ENCODE measurements around the gene TRIM51.
"Not testable (repeated sequence)": the region's sequence is repeated elsewhere in the genome, so short reads cannot be mapped to it uniquely, and the experiment has no call there.

Gene TRIM51

GRCh38 chr11:55885481-55885880, 2.4 kb downstream of the TRIM51 start:
- not testable (repeated sequence) for H3K27me3 ChIP-seq (ENCODE audit: control insufficient read depth in 5 of 5, insufficient read depth in 4 of 5, low read length in 5 of 5); H3K9me3 ChIP-seq (ENCODE audit: control insufficient read depth in 5 of 5, low read length in 5 of 5); H3K4me3 ChIP-seq (ENCODE audit: low read depth in 1 of 5, low read length in 5 of 5); H3K27ac ChIP-seq (ENCODE audit: low read depth, low read length); H3K4me1 ChIP-seq (ENCODE audit: control insufficient read depth in 5 of 5, insufficient read depth in 5 of 5, low read length in 5 of 5); H3K9ac ChIP-seq (ENCODE audit: low read length in 5 of 5); H3K36me3 ChIP-seq (ENCODE audit: control insufficient read depth in 5 of 5, insufficient read depth in 5 of 5, low read length in 5 of 5)

DNA sequence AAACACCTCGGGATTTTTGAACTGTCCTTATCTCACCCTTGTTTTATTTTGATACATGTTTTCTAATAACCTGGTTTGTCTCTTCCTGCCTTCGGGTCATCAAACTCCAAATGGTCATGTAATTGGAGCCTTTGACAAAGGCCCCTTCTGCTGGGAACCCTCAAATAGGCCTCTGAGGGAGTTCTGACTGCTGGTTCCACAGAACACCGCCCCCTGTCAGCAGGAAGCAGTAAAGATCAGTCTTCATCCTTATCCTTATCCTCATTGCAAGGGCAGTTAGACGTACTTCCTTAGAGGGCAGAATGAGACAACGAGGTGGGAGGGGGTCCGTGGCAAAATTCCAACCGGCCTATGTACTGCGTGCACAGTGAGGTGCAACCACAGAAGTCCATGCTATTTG, 12.1 kb downstream of the TRIM51 start:
- Histone ChIP-seq H3K9ac (ENCODE audit: low read length in 5 of 5) (no peak overlapping the region), H3K4me3 (ENCODE audit: low read depth in 1 of 5, low read length in 5 of 5) (no peak overlapping the region), H3K36me3 (ENCODE audit: control insufficient read depth in 5 of 5, insufficient read depth in 5 of 5, low read length in 5 of 5) (no peaks in the 10 kb centered on the region), H3K4me1 (ENCODE audit: control insufficient read depth in 5 of 5, insufficient read depth in 5 of 5, low read length in 5 of 5) (no peaks in the 10 kb centered on the region), H3K9me3 (ENCODE audit: control insufficient read depth in 5 of 5, low read length in 5 of 5) (peaks cover 0 to 3% (median 2%) of the 10 kb centered on the region in 5 donors), H3K27ac (ENCODE audit: low read depth, low read length) (no peak overlapping the region), H3K27me3 (ENCODE audit: control insufficient read depth in 5 of 5, insufficient read depth in 4 of 5, low read length in 5 of 5) (no peaks in the 10 kb centered on the region)

DNA sequence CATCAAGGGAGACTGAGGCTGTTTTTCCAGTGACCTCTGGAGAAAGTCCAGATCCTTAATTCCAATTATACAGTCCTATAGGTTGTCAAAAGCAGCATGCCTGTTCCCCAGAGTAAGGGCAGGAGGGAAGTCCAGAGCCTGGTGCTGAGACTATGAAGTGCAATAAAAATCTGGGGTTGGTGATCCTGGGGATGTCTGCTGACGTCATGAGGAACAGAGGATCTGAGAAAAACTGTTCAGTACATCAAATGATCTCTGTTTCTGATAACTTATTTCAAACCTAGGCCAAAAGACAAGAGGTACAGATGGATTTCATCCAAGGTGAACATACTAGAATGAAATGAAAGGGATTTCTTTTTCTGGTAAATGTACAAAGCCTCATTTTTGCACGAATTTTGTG, 19.2 kb downstream of the TRIM51 start:
- H3K27ac ChIP-seq (ENCODE audit: low read depth, low read length), result no peak overlapping the region
- H3K9me3 ChIP-seq (ENCODE audit: control insufficient read depth in 5 of 5, low read length in 5 of 5), result no peaks in the 10 kb centered on the region
- H3K9ac ChIP-seq (ENCODE audit: low read length in 5 of 5), result no peak overlapping the region
- no peaks in the 10 kb centered on the region for H3K36me3 ChIP-seq (ENCODE audit: control insufficient read depth in 5 of 5, insufficient read depth in 5 of 5, low read length in 5 of 5)
- no peaks in the 10 kb centered on the region for H3K4me1 ChIP-seq (ENCODE audit: control insufficient read depth in 5 of 5, insufficient read depth in 5 of 5, low read length in 5 of 5)
- H3K27me3 ChIP-seq (ENCODE audit: control insufficient read depth in 5 of 5, insufficient read depth in 4 of 5, low read length in 5 of 5), result no peaks in the 10 kb centered on the region
- H3K4me3 ChIP-seq (ENCODE audit: low read depth in 1 of 5, low read length in 5 of 5), result no peak overlapping the region

DNA sequence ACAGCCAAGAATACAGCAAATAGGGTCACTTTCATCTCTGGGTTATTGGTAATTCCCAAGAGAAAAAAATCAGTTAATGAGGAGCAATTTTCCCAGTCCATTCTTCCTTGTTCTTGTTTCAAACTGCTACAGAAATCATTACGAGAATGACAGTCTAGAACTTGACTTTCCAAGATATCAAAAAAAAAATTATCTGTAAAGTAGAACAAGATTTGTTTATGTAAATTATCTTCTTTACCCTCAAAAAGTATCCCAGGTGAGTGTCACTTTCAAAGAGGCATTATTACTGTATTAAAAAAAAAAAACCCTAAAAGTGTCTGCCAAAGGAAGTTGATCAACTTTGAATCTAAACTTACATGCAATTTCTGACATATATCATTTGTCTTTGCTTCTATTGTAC, 31.4 kb downstream of the TRIM51 start, which contains the start of gene OR5W2:
TSS of gene OR5W2 (minus strand) at position 101 of the 400 bp plus-strand sequence. CDS start at position 101, 0 bp downstream.
- Histone ChIP-seq H3K9ac (ENCODE audit: low read length in 5 of 5) (no peak within 1 kb of the TSS), H3K9me3 (ENCODE audit: control insufficient read depth in 5 of 5, low read length in 5 of 5) (no peaks in the 10 kb centered on the region), H3K4me3 (ENCODE audit: low read depth in 1 of 5, low read length in 5 of 5) (no peak within 1 kb of the TSS), H3K4me1 (ENCODE audit: control insufficient read depth in 5 of 5, insufficient read depth in 5 of 5, low read length in 5 of 5) (no peaks in the 10 kb centered on the region), H3K27ac (ENCODE audit: low read depth, low read length) (no peak within 1 kb of the TSS), H3K27me3 (ENCODE audit: control insufficient read depth in 5 of 5, insufficient read depth in 4 of 5, low read length in 5 of 5) (no peaks in the 10 kb centered on the region), H3K36me3 (ENCODE audit: control insufficient read depth in 5 of 5, insufficient read depth in 5 of 5, low read length in 5 of 5) (no peaks in the 10 kb centered on the region)

DNA sequence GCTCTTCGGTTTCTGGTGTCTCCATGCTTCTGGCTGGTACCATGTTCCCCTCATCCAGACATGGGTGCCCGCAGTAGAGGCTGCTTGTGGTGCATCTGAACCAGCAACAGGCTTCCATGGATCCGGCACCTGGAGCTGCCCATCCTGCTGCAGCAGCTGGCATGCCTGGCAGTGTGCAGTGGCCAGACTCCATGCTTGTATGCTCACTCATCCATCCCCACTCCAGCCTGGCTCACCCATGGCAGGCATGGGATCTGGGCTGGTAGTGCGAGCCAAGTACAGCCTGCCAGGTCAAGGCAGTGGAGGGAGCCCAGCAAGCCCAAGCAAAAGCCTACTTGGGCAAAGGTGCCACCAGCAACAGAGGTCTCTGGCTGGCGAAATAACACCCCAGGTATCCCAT, 37.4 kb downstream of the TRIM51 start:
- no peak overlapping the region for H3K27ac ChIP-seq (ENCODE audit: low read depth, low read length)

DNA sequence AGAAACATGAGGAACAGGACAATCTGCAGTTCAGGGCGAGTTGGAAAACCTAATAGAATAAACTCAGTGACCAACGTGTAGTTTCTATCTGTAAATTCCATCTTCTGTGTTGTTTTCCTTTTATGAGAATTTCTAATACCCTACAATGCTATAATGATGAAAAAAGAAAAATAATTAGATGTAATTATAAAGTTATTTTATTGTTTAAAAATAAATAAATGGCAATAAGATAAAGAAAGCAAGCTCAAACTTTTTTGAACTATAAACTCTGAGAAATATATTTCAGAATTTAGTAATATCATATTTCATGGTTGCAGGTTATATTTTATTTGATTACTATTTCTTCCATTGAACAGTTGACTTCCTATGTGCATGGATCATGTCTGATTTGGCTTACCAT, 53.2 kb downstream of the TRIM51 start, which contains the start of gene OR5I1:
TSS of gene OR5I1 (minus strand) at position 101 of the 400 bp plus-strand sequence. CDS start at position 101, 0 bp downstream.
- Histone ChIP-seq H3K36me3 (ENCODE audit: control insufficient read depth in 5 of 5, insufficient read depth in 5 of 5, low read length in 5 of 5) (no peaks in the 10 kb centered on the region), H3K27me3 (ENCODE audit: control insufficient read depth in 5 of 5, insufficient read depth in 4 of 5, low read length in 5 of 5) (no peaks in the 10 kb centered on the region), H3K9ac (ENCODE audit: low read length in 5 of 5) (no peak within 1 kb of the TSS), H3K4me1 (ENCODE audit: control insufficient read depth in 5 of 5, insufficient read depth in 5 of 5, low read length in 5 of 5) (no peaks in the 10 kb centered on the region), H3K27ac (ENCODE audit: low read depth, low read length) (no peak within 1 kb of the TSS), H3K9me3 (ENCODE audit: control insufficient read depth in 5 of 5, low read length in 5 of 5) (no peaks in the 10 kb centered on the region), H3K4me3 (ENCODE audit: low read depth in 1 of 5, low read length in 5 of 5) (no peak within 1 kb of the TSS)

More for the DNA sequence above, 37.4 kb downstream of the TRIM51 start:
- Histone ChIP-seq H3K27me3 (ENCODE audit: control insufficient read depth in 5 of 5, insufficient read depth in 4 of 5, low read length in 5 of 5) (peaks cover 0 to 4% (median 0%) of the 10 kb centered on the region in 5 donors), H3K36me3 (ENCODE audit: control insufficient read depth in 5 of 5, insufficient read depth in 5 of 5, low read length in 5 of 5) (no peaks in the 10 kb centered on the region), H3K9ac (ENCODE audit: low read length in 5 of 5) (no peak overlapping the region), H3K4me3 (ENCODE audit: low read depth in 1 of 5, low read length in 5 of 5) (no peak overlapping the region), H3K9me3 (ENCODE audit: control insufficient read depth in 5 of 5, low read length in 5 of 5) (peaks cover 0 to 3% (median 0%) of the 10 kb centered on the region in 5 donors), H3K4me1 (ENCODE audit: control insufficient read depth in 5 of 5, insufficient read depth in 5 of 5, low read length in 5 of 5) (no peaks in the 10 kb centered on the region)

All from subcutaneous abdominal adipose tissue (tissue), 5 donors.